NCI-H146 treated with DMSO at 0.1 percent for 48 hours (cell line): Measurements from ENCODE around the gene P2RY4.
"Not testable (repeated sequence)": the region's sequence is repeated elsewhere in the genome, so short reads cannot be mapped to it uniquely, and the experiment has no call there.

ENCODE experiments used
- DNase-seq: peaks from one replicate; lab custom pipeline; 2025; ENCODE audit not compliant: unreplicated experiment; lab: John Stamatoyannopoulos, UW

P2RY4 gene

DNA sequence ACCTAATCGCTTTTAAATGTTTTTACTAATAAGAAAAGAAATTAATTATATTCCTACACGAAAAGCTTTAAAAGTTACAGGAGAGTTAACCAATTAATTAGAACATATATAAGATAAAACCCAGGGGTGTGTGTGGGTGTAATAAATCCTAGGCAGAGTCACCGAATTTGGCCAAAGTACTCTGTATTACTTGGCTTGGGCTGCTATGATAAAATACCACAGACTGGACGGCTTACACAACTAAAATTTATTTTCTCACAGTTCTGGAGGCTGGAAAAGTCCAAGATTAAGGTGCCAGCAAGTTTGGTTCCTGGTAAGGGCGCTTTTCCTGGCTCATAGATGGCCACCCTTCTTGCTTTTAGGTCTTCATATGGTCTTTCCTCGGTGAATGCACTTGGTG, 15.1 kb downstream of the P2RY4 start:
- DNase-seq, result no peak

DNA sequence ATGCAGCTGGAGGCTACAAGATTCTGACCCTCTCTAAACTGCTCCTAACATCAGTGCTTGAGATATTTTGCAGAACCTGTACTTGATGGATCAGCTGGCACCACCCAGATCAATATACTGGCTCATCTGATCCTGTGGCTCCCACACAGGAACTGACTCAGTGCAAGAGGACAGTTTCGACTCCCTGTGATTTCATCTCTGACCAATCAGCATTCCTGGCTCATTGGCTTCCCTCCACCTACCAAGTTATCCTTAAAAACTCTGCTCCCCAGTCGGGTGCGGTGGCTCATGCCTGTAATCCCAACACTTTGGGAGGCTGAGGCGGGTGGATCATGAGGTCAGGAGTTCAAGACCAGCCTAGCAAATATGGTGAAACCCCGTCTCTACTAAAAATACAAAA, 16.4 kb downstream of the P2RY4 start:
- not testable (repeated sequence) for DNase-seq

DNA sequence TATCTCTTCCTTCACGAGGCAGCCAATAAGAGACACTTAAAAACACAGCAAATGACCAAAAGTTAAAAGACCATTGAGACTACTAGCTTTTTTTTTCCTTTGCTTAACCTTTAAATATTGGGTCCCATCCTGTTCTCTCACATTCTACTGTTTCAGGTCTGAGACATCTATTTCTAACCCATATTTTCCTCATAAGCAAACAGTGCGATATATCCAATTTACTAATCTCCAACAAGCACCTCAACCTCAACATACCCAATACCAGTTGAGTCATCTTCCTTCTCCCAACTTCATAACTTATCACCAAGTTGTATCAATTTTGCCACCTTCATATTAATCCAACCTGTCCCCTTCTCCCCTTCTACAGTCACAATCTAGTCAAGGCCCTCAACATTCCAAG, 18.5 kb downstream of the P2RY4 start:
- no peak for DNase-seq

DNA sequence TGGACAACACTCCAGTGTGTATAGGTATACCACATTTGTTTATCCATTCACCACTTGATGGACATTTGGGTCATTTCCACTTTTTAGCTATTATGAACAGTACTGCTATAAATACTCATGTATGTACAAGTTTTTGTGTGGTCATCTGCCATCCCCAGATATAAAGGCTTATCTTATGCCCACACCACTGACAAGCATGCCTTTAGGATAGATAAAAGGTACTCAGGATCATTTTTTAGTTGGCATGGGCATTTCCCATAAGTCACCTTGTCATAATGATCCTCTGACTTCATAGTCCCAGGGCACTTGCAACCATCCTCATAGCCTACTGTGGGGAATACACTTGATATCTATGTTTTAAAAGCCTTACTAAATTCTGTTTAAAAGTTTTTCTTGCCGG, 19.3 kb downstream of the P2RY4 start:
- DNase-seq, result no peak

DNA sequence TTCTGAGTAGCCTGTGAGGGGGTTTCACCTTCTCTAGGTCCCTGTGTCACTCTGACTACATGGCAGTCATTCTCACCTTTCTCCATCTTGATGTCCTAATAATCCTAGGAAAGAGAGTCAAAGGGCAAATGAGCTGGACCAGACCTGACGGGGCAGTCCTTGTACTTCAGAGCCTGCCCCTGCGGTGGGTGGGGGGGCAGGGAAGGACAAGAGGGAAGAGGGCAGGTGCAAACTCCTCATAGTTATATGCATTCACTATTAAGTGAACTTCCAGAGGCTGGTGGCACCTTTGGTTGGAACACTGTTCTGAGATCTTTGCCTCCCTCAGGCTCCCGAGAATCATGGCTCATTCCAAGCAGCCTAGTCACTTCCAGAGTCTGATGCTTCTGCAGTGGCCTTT, 25.6 kb downstream of the P2RY4 start, which contains the start of gene AWAT1:
TSS of gene AWAT1 (plus strand) at position 301 of the 400 bp plus-strand sequence. CDS start at position 342, 41 bp downstream.
- DNase-seq, result no peak

DNA sequence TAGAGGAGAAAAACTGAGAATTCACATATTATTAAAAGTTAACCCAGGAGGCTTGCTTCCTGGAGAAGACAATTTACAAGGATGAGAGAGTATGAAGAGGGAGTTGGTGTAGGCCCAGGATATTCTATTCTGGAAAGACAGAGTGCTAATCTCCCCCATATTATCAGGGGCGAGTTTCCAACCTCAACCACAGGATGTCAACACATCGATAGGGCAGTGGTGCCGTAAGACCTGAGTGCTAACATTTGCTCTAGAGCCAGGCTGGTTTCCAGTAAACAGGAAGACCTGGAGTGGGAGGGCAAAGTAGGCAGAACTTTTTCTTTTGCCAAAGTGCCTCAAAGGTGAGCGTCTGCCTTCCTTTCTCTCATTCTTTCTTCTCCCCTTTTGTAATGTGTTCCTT, 28.3 kb downstream of the P2RY4 start:
- DNase-seq, result no peak

DNA sequence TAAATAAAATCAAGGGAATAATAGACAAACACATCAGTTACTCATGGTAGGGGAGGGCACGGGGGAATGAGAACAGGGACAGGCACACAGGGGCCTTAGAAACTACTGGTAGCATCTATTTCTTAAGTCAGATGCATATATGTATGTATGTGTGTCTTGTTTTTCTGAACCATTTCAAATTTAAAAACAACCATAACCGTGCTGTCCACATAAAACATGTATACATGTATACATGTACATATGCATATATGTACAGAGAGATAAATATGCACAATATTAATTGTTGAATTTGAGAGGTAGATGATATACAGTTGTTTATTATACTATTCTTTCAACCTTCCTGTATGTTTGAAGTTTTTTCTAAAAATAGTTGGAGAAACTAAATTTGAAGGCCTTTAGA, 33.3 kb downstream of the P2RY4 start:
- no peak for DNase-seq

DNA sequence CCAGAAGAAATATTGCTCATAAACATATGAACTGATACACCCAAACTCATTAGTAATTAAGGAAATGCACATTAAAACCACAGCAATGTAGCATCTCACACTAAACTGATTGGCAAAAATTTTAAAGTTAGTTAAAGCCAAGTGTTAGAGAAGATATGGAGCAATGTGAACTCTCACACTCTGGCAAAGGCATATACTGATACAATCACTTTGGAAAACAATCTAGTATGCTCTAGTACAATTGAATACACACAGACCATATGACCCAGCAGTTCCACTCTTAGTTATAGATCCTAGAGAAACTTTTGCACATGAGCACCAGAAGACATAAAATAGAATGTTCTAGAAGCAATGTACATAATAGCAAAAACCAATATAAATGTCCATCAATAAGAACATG, 34.0 kb downstream of the P2RY4 start:
- DNase-seq, result no peak

DNA sequence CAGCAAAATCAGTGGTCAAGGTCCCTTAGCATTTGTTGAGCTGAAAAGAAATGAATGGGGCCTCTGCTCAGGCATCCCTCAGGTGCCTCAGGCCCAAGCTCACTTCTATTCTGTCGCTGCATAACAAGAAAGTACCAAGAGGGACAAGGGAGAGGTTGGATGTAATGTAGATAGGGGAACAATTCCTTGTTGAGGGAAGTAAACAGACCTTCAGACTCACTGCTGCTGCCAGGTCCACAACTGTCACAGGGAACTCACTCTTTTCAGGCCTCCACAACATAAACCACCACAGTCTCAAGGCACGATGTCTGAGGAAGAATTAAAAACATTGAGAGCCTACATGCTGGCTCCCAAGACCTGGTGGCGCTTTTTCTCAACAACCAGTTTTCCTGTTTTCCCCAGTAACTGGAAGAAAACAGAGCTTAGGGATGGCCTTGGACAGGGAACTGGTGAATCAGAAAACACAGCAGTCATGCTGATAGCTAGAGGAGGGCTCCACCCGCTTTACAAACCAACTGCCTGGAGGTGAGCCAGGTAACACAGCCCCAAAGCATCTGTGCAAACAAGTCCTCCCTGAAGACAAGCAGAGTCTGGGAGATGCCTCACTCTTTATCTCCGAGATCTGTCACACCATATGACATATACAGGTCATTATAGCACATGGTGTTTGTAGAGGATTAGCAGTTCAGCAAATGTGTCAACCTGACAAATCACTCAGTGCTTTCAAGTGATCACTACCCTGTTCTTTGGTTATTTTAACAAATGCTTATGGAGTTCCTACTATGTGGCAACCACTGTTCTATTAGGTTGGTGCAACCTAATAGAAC, 39.9 kb downstream of the P2RY4 start:
- DNase-seq, result peak; percentile 95

DNA sequence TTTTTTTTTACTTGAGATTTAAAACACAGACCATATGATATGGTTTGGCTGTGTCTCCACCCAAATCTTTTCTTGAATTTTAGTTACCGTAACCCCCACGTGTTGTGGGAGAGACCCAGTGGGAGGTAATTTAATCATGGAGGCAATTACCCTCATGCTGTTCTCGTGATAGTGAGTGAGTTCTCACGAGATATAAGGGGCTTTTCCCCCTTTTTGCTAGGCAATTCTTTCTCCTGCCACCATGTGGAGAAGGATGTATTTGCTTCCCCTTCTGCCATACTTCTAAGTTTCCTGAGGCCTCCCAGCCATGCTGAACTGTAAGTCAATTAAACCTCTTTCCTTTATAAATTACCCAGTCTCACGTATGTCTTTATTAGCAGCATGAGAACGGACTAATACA, 50.4 kb downstream of the P2RY4 start:
- peak; percentile 1 for DNase-seq

DNA sequence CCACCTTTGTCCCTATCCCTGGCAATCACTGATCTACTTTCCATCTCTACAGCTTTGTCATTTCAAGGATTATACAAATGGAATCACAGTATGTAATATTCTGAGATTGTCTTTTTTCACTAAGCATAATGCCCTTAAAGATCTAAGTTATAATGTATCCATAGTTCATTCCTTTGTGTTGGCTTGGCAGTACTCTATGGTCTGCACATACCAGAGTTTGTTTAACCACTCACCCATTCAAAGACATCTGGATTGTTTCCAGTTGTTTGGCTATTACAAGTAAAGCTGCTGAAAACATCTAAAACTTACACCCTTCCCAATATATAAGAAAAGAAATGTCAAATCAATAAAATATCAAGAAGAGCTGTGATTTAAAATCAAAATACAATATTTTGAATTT, 51.5 kb downstream of the P2RY4 start:
- no peak for DNase-seq
